Endothelial cell of umbilical vein (primary cell): Measurements from ENCODE around the gene LAMB2.

Source experiments
- CTCF ChIP-seq, 2 donors: IDR thresholded peaks; 1 replicate in 1 of 2; 2 replicates in 1 of 2; pipeline ENCODE4 v1.5.1; 2011; ENCODE audit warnings: low read length in 2 of 2, mild to moderate bottlenecking in 2 of 2, moderate library complexity in 2 of 2, control low read depth in 1 of 2, inconsistent platforms in 1 of 2, low read depth in 1 of 2; ENCODE audit not compliant: insufficient read depth in 1 of 2; ENCODE audit errors: extremely low read depth in 1 of 2
- EZH2 ChIP-seq: IDR thresholded peaks from 2 replicates; pipeline ENCODE4 v1.6.1; 2012; ENCODE audit warnings: borderline replicate concordance, low read depth, mild to moderate bottlenecking, moderate library complexity, low read length, inconsistent platforms; ENCODE audit not compliant: severe bottlenecking
- JUN ChIP-seq: IDR thresholded peaks from 2 replicates; pipeline ENCODE4 v1.6.1; 2011; ENCODE audit warnings: borderline replicate concordance, low read depth; ENCODE audit not compliant: insufficient read length, insufficient read depth
- MAX ChIP-seq: IDR thresholded peaks from 2 replicates; pipeline ENCODE4 v1.6.1; 2011; ENCODE audit not compliant: insufficient read depth, insufficient read length
- POLR2A ChIP-seq: IDR thresholded peaks from 2 replicates; pipeline ENCODE4 v1.6.1; 2012; ENCODE audit warnings: low read depth, mild to moderate bottlenecking, control low read depth, low read length

- no peak for TF ChIP-seq EZH2
- TF ChIP-seq POLR2A: no peak
- TF ChIP-seq CTCF (IDR thresholded peaks at IDR 0.05; ENCODE audit: extremely low read depth in 1 of 2, insufficient read depth in 1 of 2, low read depth in 1 of 2, low read length in 2 of 2): no peak
- TF ChIP-seq MAX: no peak
- no peak for TF ChIP-seq JUN
These were observed 1.3 kb downstream of the LAMB2 start for GRCh38 chr3:49131576-49131975.
